D721Med (cell line): ENCODE measurements around the gene ARHGAP6.

Experiments
- DNase-seq: peaks from one replicate; pipeline ENCODE4 v3.0.0; 2011; ENCODE audit warnings: low spot score; ENCODE audit not compliant: insufficient read length
- FAIRE-seq: peaks from 2 replicates; lab custom pipeline; 2011; peaks lifted over from hg19 to GRCh38; lab: Jason Lieb, UNC
- TF ChIP-seq, protein P1 (sequence below): IDR thresholded peaks from 2 replicates; pipeline ENCODE4 v1.5.1; 2012; ENCODE audit warnings: mild to moderate bottlenecking, control low read depth; ENCODE audit not compliant: insufficient read depth; ENCODE audit errors: missing control alignments

The ARHGAP6 gene

DNA sequence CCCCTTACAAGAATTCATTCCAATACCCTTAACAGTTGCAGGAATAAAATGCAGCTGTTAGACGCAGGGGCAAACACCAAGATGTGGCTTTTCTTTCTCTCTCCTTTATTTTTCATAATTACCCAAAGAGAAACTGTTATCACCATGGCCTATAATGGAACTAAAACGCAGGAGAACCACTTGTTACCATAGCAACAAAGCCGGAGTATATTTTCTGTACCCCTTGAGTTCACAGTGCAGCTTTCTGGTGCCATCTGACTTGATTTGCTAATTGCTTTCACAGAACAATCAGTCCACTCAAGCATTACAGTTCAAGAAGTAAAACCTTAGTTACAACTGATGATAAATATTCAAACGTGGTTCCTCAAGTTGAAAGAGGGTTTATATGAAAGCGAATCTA is 214.6 kb downstream of the ARHGAP6 start:
- DNase-seq (no peak), FAIRE-seq (no peak)
- TF ChIP-seq, protein P1, sequence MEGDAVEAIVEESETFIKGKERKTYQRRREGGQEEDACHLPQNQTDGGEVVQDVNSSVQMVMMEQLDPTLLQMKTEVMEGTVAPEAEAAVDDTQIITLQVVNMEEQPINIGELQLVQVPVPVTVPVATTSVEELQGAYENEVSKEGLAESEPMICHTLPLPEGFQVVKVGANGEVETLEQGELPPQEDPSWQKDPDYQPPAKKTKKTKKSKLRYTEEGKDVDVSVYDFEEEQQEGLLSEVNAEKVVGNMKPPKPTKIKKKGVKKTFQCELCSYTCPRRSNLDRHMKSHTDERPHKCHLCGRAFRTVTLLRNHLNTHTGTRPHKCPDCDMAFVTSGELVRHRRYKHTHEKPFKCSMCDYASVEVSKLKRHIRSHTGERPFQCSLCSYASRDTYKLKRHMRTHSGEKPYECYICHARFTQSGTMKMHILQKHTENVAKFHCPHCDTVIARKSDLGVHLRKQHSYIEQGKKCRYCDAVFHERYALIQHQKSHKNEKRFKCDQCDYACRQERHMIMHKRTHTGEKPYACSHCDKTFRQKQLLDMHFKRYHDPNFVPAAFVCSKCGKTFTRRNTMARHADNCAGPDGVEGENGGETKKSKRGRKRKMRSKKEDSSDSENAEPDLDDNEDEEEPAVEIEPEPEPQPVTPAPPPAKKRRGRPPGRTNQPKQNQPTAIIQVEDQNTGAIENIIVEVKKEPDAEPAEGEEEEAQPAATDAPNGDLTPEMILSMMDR = no peak

DNA sequence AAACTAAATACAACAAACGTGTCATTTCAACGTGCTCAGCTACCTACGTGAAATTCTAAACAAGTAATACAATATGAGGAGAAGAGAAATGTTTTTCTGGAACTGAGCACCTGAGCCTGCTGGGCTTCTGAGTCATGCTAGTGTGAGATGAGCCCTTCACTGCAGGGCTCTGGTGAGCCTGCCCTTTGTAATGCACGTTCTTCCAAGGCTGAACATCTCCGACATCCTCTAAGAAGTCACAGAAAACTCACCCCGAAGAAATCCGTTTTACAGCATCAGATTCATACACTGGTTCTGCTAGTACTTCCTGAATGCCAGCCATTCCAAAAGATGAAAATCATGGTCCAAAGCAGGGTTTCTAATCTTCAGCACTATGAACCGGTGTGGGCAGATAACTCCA is 215.4 kb downstream of the ARHGAP6 start:
- TF ChIP-seq, protein P1 = no peak
- DNase-seq (no peak), FAIRE-seq (no peak)

DNA sequence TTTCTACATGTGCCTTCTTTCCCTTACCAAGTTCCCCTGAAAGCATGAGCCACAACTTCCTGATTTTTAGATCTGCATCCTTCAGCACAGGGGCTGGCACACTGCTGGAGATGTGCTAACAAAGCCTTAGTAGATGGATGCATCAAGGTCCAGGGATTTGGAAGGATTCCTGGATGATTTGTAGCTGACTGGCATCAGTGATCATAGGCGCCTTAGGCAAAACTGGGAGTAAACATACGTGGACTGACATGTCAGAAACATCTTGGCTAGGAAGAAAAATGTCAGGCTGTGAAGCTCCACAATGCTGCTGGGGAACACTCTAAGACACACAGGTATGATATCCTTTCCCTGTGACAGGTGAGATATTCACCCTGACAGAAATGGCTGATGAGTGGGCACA is 216.1 kb downstream of the ARHGAP6 start:
- DNase-seq = no peak
- no peak for FAIRE-seq
- TF ChIP-seq, protein P1 = no peak

DNA sequence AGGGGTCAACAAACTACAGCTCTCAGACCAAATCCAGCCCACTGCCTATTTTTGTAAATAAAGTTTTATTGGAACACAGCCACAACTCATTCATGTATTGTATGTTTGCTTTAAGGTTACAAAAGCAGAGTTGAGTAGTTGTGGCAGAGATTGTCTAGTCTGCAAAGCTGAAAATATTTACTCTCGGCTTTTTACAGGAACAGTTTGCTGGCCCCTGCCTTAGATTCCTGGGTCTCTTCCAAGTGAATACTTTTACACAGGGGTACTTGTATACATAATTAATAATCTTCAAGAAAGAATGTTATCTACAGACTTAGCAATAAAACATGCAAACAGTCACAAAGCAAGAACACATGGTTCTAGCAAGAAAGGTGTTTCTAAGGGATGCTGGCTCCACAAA is 218.3 kb downstream of the ARHGAP6 start:
- no peak for FAIRE-seq
- no peak for DNase-seq
- TF ChIP-seq, protein P1 = no peak

DNA sequence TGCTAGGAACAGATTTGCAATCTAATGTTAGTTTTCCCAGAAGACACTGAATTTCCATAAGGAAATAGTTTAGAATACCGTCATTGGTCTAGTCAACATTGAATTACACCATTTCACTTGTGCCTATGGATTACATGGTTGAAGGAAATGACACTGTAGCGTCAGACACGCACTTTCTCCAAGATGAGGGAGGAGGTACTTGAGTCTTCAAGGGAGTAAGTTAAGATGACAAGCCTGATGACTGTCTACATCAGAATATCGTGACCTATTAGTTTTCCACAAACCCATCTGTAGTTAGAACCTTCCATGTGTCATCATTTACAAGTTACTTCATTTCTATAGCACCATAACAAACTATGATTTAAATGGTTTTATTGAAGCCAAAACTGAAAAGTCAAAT is 218.8 kb downstream of the ARHGAP6 start:
- TF ChIP-seq, protein P1 = no peak
- FAIRE-seq (no peak), DNase-seq (no peak)

DNA sequence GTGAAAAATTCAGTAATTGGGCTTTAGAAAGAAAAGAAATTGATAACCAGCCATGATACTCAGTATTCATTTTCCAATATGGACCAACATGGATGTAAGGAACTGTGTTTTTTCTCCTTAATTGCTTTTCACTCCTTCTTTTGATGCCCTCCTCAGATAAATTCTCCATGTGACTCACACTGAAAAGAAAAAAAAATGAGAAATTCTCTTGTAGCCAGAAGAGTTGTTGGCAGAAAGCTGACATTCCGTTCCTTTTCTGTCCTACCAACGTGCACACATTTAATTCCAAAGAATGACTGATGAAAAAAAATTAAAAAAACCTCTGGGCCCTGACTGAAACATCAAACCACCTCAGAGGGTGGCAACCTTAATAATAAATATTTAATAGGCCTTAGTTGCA is 219.4 kb downstream of the ARHGAP6 start:
- TF ChIP-seq, protein P1 = no peak
- DNase-seq = no peak
- no peak for FAIRE-seq

DNA sequence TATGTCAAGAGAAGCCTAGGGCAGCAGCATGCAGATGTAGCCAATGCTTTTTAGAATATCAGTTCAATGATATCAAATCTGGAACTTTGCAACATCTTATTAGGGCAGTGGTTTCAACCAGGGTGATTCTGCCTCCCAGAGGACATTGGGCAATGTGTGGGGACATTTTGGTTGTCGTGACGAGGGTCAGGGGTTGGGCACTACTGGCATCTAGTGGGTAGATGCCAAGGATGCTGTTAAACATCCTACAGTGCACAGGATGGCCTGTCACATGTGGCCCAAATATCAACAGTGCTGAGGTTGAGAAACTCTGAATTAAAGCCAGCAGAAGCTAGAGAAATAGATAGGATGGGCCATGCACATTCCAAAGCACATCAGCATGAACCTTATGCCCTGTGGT is 220.2 kb downstream of the ARHGAP6 start:
- FAIRE-seq (no peak), DNase-seq (no peak)
- TF ChIP-seq, protein P1 = no peak
